SHP77 treated with DMSO at 0.1 percent for 48 hours (cell line): ENCODE results near the gene ZBTB39.
"Not testable (repeated sequence)": the region's sequence is repeated elsewhere in the genome, so short reads cannot be mapped to it uniquely, and the experiment has no call there.

Experiments used
- DNase-seq: peaks from one replicate; lab custom pipeline; 2025; lab: John Stamatoyannopoulos, UW

Gene ZBTB39

DNA sequence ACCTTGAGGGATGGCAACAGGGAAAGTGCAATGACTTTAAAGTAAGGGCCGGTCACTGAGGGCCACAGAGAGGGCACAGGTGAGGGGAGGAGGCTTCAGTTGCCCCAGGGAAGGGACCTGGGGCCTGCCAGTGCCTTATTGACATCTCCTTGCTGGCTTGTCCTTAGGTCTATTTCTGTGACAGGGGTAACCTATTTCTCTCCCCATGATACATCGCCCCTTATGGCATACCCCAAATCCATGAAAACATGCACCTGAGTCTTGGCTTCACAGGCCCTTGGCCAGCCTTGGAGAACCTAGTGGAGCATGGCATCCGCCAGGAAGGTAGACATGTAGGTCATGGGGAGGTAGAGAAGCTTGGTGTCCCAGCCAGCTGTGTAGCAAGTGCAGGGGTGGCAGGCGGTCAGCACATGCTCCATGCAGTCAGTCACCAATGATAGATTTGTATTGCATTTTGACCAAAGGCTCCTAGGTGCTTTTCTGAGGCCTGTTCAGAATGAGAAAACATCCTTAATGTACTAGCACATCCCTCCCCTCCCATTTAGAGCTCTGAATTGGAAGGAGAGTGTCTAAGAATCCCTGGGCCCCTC, 25.3 kb downstream of the ZBTB39 start:
- DNase-seq: no peak

DNA sequence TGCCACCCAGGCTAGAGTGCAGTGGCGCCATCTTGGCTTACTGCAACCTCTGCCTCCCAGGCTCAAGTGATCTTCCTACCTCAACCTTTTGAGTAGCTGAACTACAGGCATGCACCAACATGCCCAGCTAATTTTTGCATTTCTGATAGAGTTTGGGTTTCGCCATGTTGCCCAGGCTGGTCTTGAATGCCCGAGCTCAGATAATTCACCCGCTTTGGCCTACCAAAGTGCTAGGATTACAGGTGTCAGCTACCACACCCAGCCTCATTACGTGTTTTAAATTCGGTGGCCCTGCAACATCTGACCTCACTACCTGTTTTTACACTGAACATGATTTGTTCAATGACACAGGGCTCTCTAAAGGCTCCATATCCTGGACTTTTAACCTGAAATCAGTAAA, 26.1 kb downstream of the ZBTB39 start:
- no peak for DNase-seq

DNA sequence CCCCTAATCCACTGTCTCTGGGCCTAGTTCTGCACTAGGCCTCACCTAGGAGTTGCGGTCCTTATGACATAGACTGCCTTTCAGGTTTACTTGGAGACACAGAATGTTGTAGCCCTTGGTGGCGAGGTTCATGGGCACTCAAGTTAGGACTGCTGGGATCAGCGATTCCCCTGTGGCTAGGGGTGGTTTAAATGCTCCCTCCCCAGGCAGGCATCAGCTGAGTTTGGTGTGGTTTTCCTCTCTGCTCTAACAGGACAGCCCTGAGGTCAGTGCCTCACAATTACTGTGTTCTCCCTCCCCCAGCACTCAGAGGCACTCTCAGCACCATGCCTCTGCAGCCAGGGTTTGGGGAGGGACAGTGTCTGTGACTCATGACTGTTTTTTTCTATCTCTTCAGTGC, 26.7 kb downstream of the ZBTB39 start:
- DNase-seq: no peak

DNA sequence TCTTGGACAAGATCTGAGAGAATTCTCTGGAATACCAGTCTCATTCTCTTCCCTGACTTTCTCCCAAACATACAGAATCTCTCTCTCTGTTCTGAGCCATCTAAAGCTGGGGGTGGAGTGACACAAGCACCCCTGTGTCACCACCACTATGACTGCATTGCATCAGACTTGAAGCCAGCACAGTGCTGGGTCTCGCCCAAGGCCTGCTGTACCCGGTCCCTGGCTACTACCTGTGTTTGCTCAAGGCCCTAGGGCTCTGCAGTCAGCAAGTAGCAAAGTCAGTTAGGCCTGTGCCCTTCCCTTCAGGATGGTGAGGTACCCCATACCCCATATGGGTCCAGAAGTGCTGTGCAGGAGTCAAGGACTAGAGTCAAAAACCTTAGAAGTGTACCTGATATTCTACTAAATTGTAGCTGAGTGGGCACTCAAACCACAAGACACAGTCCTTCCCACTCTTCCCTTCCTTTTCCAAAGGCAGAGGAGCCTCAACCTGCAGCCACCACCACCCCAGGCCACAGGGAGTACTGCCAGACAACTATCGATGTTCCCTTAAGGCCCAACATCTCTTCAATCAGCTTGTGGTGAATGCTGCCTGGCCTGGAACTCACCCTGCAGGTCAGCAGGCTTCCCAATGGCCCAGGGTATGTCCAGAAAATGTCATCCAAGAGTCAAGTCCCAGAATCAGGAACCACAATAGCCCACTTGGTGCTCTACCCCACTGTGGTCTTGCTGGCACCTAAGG, 27.8 kb downstream of the ZBTB39 start:
- DNase-seq: no peak

DNA sequence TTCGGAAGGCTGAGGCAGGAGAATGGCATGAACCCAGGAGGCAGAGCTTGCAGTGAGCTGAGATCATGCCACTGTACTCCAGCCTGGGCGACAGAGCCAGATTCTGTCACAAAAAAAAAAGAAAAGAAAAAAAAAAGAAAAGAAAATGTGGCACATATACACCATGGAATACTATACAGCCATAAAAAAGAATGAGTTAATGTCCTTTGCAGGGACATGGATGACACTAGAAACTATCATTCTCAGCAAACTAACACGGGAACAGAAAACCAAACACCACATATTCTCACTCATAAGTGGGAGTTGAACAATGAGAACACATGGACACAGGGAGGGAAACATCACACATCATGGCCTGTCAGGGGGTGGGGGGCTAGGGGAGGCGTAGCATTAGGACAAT, 29.0 kb downstream of the ZBTB39 start:
- DNase-seq: not testable (repeated sequence)

DNA sequence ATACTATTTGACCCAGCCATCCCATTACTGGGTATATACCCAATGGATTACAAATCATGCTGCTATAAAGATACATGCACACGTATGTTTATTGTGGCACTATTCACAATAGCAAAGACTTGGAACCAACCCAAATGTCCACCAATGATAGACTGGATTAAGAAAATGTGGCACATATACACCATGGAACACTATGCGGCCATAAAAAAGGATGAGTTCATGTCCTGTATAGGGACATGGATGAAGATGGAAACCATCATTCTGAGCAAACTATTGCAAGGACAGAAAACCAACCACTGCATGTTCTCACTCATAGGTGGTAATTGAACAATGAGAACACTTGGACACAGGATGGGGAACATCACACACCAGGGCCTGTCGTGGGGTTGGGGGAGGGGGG, 32.1 kb downstream of the ZBTB39 start:
- DNase-seq: not testable (repeated sequence)

DNA sequence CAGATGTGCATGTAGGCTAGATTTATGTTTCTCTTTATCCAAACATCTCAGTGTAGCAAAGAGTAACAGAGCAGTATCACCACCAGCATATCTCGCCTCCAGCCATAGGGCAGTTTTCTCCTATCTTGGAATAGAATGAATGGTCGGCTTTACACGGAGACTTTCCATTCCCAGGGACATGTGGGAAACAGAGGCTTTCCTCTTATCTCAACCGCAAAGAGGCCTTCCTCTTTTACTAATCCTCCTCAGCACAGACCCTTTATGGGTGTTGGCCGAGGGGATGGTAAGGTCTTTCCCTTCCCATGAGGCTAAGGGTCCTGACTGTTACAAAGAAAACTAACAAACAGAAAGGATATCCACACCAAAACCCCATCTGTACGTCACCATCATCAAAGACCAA, 37.4 kb downstream of the ZBTB39 start:
- DNase-seq: not testable (repeated sequence)

DNA sequence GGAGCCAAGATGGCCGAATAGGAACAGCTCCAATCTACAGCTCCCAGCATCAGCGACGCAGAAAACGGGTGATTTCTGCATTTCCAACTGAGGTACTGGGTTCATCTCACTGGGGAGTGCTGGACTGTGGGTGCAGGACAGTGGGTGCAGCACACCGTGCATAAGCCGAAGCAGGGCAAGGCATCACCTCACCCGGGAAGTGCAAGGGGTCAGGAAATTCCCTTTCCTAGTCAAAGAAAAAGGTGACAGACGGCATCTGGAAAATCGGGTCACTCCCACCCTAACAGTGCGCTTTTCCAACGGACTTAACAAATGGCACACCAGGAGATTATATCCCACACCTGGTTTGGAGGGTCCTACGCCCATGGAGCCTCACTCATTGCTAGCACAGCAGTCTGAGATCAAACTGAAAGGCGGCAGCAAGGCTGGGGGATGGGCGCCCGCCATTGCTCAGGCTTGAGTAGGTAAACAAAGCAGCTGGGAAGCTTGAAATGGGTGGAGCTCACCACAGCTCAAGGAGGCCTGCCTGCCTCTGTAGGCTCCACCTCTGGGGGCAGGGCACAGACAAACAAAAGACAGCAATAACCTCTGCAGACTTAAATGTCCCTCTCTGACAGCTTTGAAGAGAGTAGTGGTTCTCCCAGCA, 40.2 kb downstream of the ZBTB39 start:
- peak; percentile 19 for DNase-seq

DNA sequence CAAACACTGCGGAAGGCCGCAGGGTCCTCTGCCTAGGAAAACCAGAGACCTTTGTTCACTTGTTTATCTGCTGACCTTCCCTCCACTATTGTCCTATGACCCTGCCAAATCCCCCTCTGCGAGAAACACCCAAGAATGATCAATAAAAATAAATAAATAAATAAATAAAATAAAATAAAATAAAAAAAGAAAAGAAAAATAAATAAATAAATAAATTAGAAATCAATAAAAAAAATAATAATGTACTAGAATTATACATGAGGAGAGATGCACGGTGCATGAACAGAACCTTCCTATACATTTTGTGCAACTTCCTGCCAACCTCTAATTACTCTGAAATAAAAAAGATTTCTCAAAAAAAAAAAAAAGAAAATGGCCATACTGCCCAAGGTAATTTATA, 41.2 kb downstream of the ZBTB39 start:
- not testable (repeated sequence) for DNase-seq

DNA sequence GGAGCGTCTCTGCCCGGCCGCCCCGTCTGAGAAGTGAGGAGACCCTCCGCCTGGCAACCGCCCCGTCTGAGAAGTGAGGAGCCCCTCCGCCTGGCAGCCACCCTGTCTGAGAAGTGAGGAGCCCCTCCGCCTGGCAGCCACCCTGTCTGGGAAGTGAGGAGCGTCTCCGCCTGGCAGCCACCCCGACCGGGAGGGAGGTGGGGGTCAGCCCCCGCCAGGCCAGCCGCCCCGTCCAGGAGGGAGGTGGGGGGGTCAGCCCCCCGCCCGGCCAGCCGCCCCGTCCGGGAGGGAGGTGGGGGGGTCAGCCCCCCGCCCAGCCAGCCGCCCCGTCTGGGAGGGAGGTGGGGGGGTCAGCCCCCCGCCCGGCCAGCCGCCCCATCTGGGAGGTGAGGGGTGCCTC, 42.8 kb downstream of the ZBTB39 start:
- not testable (repeated sequence) for DNase-seq

DNA sequence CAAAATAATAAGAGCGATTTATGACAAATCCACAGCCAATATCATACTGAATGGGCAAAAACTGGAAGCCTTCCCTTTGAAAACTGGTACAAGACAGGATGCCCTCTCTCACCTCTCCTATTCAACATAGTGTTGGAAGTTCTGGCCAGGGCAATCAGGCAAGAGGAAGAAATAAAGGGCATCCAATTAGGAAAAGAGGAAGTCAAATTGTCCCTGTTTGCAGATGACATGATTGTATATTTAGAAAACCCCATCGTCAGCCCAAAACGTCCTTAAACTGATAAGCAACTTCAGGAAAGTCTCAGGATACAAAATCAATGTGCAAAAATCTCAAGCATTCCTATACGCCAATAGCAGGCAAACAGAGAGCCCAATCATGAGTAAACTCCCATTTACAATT, 44.1 kb downstream of the ZBTB39 start:
- not testable (repeated sequence) for DNase-seq

DNA sequence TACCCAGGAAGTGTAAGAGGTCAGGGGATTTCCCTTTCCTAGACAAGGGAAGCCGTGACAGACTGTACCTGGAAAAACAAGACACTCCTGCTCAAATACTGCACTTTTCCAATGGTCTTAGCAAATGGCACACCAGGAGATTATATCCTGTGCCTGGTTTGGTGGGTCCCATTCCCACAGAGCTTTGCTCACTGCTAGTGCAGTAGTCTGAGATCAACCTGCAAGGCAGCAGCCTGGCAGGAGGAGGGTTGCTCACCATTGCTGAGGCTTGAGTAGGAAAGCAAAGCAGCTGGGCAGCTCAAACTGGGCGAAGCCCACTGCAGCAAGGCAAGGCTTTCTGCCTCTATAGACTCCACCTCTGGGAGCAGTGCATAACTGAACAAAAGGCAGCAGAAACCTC, 47.9 kb downstream of the ZBTB39 start:
- DNase-seq: no peak

DNA sequence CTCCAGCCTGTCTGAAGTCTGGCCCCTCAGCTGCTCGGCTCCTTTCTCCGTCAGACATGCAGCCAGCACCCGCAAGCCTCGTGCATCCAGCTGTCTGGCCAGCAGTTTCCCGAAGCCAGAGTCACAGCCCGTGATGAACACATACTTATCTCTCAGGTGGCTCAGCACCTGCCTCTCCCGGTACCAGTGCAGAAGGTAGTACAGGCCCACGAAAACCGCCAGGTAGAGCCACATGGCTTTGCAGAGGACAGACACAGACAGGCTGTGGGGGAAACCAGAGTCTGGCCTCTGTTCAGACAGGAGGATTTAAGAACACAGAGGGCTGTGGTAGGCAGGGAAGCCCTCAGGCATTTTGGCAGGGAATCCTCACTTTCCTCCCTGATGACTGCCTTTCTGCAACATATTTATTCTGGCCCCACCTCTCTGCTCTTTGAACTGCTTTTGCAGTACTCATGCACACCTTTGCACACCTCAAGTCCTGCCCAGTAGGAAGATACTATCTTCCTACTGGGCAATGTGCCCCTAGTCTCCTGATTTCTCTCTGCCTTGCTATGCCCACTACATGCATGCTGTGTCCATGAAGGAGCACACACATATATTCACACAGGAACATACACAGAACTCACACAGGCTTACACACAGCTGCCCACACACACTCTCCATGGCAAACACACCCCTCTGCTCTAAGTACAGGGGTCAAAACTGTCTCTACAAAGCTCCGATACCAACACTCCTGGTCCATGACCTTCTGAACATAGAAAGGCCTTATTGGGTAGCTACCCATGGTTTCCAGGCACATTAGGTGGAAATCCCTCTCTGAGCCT, 48.9 kb downstream of the ZBTB39 start, which contains the start of gene RDH16:
RDH16 (minus strand) TSS at position 380 of the 824 bp plus-strand sequence; CDS start at position 234, 146 bp downstream.
- no peak for DNase-seq

DNA sequence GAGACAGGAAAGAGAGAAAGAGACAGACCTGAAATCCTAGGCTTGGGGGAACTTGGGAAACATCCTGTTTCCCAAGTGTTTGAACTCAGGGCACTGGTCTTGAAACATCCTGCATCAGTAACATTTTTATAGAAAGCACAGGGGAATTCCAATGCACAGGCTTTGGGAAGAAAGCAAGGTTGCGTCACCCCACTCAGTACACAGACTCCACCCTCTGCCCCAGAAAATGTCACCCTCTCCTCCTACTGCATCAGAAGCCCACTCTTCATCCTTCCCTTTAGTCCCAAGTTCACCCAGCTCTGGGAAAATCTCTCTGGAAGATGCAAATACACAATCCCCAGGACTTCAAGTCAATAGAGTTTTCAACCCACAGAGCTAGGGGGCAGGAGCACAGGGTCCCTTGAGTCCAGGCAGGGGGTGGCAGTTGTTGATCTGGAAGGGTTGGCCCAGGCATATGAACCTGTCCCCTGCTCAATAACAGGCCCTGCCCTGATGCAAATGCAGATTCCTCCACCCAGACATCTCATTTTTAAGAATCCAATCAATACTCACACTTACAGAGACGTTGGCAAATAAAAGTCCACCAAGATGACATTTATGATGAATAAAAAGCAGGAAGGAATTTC, 50.6 kb downstream of the ZBTB39 start:
- no peak for DNase-seq

DNA sequence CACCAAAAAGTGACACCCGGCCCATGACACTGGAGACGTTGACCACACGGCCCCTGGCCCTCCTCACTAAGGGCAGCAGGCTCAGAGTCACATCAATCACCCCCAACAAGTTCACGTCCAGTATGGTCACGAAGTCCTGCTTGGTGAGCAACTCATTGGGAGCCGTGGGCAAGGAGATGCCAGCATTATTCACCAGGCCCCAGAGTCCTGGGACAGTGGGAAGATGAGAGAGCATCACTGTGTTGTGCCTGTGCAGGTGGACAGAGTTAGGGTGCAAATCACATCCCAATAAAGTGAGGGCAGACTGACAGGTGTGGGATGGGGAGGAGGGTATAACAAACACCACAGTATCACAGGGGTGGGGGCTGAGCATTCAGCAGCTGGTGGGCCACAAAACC, 51.4 kb downstream of the ZBTB39 start:
- no peak for DNase-seq

DNA sequence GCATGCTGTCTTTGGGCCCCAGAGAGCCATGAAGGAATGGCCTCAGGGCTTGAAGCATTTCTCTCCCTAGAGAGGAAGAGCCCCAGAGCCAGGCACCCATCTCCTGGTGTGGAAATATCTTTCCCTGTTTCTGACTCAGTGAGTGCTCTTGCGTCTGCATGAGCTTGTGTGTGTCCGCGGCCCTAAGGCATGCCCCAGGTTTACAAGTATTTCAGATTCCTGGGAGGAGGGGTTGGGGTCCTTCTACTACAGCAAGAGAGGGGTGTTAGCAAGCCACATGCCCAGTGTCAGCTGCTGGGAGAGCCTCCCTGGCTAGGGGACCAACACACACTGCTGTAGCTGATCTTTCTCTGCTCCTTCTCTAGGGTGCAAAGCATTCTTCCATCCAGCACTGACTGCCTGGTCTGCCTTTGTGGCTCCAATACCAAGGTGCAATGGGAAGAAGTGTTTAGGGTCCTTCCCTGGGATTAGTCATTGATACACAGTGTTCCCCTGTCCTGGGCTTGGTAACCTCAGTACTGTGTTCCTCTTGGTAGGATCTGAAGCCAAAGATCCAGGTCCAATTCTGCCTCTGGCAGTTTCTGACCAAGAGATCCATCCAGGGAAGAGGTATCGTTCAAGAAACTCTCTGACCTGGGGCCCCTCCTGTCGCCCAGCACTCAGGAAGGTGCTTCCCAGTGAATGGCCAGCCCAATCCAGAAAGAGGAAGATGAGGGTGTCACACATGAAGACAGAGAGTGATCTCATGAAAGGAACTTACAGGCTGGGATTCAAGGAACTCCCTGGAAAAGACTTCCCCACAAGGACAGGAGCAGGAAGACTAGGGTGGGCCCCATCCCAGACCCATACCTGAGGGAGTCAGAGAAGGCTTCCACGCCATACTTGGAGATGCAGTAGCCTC, 52.0 kb downstream of the ZBTB39 start:
- DNase-seq: no peak

DNA sequence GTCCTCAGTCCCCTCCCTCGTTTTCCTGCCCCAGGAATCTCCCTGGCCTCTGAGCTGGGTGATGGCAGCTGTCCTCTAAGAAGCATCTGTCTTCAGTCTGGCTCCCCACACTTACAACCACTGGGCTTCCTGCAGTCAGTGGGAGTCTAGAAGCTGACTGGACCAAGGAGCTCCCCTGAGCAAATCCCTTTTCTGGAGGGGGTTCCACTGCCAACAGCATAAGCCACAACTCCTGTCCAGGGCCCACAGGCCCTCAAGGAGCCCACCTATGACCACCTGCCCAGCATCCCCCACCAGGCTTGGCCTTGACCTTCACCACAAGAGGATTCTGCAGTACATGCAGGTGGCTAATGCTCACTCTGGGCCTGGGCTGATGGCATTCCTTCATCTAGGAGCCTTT, 53.0 kb downstream of the ZBTB39 start:
- DNase-seq: no peak

DNA sequence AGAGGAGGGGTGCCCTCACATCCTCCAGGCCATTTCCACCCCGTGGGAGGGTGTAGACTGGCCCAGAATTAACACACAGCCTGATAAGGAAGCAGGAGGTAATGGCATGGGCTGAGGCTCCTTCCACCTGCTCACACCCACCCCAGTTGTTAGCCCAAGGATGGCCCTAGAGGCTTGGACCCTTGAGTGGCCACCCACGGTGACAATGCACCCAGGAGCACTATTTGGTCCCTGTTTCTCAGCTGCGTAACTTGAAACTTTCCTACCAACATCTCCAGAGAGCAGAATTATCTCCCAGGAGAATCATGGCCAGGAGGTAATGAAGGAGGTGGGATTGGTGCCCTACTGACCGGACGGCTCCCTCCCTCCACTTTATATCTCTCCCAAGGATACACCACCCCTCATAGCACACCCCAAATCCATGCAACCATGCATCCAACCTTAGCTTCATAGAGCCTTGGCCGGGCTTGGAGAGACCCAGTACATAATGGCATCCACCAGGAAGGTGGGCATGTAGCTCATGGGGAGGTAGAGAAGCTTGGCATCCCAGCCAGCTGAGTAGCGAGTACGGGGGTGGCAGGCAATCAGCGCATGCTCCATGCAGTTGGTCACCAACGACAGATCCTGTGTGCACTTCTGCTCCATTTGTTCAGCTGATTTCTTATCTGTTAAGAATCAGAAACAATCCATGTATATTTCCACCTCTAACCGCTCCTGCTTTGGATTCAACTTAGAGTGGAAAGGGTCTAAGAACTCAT, 54.6 kb downstream of the ZBTB39 start:
- DNase-seq: no peak

DNA sequence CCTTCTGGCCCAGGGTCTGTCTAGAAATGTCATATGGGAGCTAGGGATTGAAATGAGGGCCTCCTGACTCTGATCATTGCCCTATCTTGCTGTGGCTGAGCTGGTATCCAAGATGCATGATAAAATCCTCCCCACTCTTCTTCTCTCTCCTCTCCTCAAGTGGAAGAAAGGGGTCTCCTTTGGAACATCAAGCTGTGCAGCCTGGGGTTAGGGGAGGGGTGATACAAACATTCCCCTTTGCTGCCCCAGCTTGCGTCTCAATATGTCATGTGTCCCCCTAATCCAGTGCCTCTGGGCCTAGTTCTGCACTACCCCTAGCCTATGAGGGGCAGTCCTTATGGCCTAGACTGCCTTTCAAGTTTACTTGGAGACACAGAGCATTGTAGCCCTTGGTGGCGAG, 57.5 kb downstream of the ZBTB39 start:
- no peak for DNase-seq
